ENCODE data around the gene ADAMTS9. TPM values are rescaled to one million over a fixed set of nuclear protein-coding genes. Genes with fewer than 3 reads are reported as not detected.

ADAMTS9 gene
- total RNA-seq, 1 experiment from 2014 or later: 1.8 TPM

GRCh38 chr3:64552966-64553365 lies 134.8 kb downstream of the ADAMTS9 start:
- H3K9me3 Mint-ChIP-seq (ENCODE audit: unreplicated experiment): no peaks in the 10 kb centered on the region
- intact Hi-C loops (cut with micrococcal nuclease): no loop called here
- DNase-seq (ENCODE audit: unreplicated experiment): no peak
- no peaks in the 10 kb centered on the region for H3K36me3 Mint-ChIP-seq (ENCODE audit: insufficient read depth, unreplicated experiment)
- TF ChIP-seq CTCF (IDR thresholded peaks at IDR 0.05; ENCODE audit: unreplicated experiment): no peak
- H3K4me1 Mint-ChIP-seq (ENCODE audit: insufficient read depth, unreplicated experiment): no peaks in the 10 kb centered on the region
- no peak overlapping the region for H3K27ac Mint-ChIP-seq (ENCODE audit: low read depth, unreplicated experiment)
- H3K27me3 Mint-ChIP-seq (ENCODE audit: insufficient read depth, unreplicated experiment): no peaks in the 10 kb centered on the region
- CTCF ChIA-PET: interaction anchor here (0.6 to 2.2 kb wide), 3 partner anchors 19 to 1130 kb away, joined by 3 to 12 read pairs (median 6); no protein-coding TSS in a partner anchor
- BruUV-seq (replicated peaks): no TSS peak
- POLR2A ChIA-PET: interaction anchor here (0.7 kb wide), 1 partner anchor 10 kb away, joined by 4 read pairs; no protein-coding TSS in a partner anchor
- no peak overlapping the region for H3K4me3 Mint-ChIP-seq (ENCODE audit: unreplicated experiment)

GRCh38 chr3:64552160-64552559 lies 135.6 kb downstream of the ADAMTS9 start:
- no peaks in the 10 kb centered on the region for H3K4me1 Mint-ChIP-seq (ENCODE audit: insufficient read depth, unreplicated experiment)
- POLR2A ChIA-PET: interaction anchor here (0.7 kb wide), 1 partner anchor 10 kb away, joined by 4 read pairs; no protein-coding TSS in a partner anchor
- no peak for DNase-seq (ENCODE audit: unreplicated experiment)
- H3K36me3 Mint-ChIP-seq (ENCODE audit: insufficient read depth, unreplicated experiment): no peaks in the 10 kb centered on the region
- H3K9me3 Mint-ChIP-seq (ENCODE audit: unreplicated experiment): no peaks in the 10 kb centered on the region
- no peak for TF ChIP-seq CTCF (IDR thresholded peaks at IDR 0.05; ENCODE audit: unreplicated experiment)
- no peaks in the 10 kb centered on the region for H3K27me3 Mint-ChIP-seq (ENCODE audit: insufficient read depth, unreplicated experiment)
- CTCF ChIA-PET: interaction anchor here (0.6 to 2.2 kb wide), 4 partner anchors 18 to 42 kb away, joined by 3 to 12 read pairs (median 5); no protein-coding TSS in a partner anchor
- no peak overlapping the region for H3K4me3 Mint-ChIP-seq (ENCODE audit: unreplicated experiment)
- intact Hi-C loops (cut with micrococcal nuclease): no loop called here
- no TSS peak for BruUV-seq (replicated peaks)
- no peak overlapping the region for H3K27ac Mint-ChIP-seq (ENCODE audit: low read depth, unreplicated experiment)

GRCh38 chr3:64551697-64552096 lies 136.1 kb downstream of the ADAMTS9 start:
- no TSS peak for BruUV-seq (replicated peaks)

GRCh38 chr3:64550745-64551144 lies 137.1 kb downstream of the ADAMTS9 start:
- Mint-ChIP-seq H3K27ac (ENCODE audit: low read depth, unreplicated experiment) (no peak overlapping the region), H3K27me3 (ENCODE audit: insufficient read depth, unreplicated experiment) (no peaks in the 10 kb centered on the region), H3K36me3 (ENCODE audit: insufficient read depth, unreplicated experiment) (no peaks in the 10 kb centered on the region), H3K9me3 (ENCODE audit: unreplicated experiment) (no peaks in the 10 kb centered on the region), H3K4me1 (ENCODE audit: insufficient read depth, unreplicated experiment) (no peaks in the 10 kb centered on the region), H3K4me3 (ENCODE audit: unreplicated experiment) (no peak overlapping the region)
- no TSS peak for BruUV-seq (replicated peaks)
- ChIA-PET POLR2A (no interaction called here), CTCF (interaction anchor here (1.0 to 1.7 kb wide), 2 partner anchors 19 to 1145 kb away, joined by 3 to 7 read pairs; no protein-coding TSS in a partner anchor)
- TF ChIP-seq CTCF (IDR thresholded peaks at IDR 0.05; ENCODE audit: unreplicated experiment): no peak
- no peak for DNase-seq (ENCODE audit: unreplicated experiment)
- intact Hi-C loops (cut with micrococcal nuclease): no loop called here

More at GRCh38 chr3:64551697-64552096, 136.1 kb downstream of the ADAMTS9 start:
- no peak for TF ChIP-seq CTCF (IDR thresholded peaks at IDR 0.05; ENCODE audit: unreplicated experiment)
- Mint-ChIP-seq H3K36me3 (ENCODE audit: insufficient read depth, unreplicated experiment) (no peaks in the 10 kb centered on the region), H3K4me1 (ENCODE audit: insufficient read depth, unreplicated experiment) (no peaks in the 10 kb centered on the region), H3K9me3 (ENCODE audit: unreplicated experiment) (no peaks in the 10 kb centered on the region), H3K27ac (ENCODE audit: low read depth, unreplicated experiment) (no peak overlapping the region), H3K4me3 (ENCODE audit: unreplicated experiment) (no peak overlapping the region), H3K27me3 (ENCODE audit: insufficient read depth, unreplicated experiment) (no peaks in the 10 kb centered on the region)
- no peak for DNase-seq (ENCODE audit: unreplicated experiment)
- intact Hi-C loops (cut with micrococcal nuclease): no loop called here
- POLR2A ChIA-PET: no interaction called here
- CTCF ChIA-PET: interaction anchor here (0.6 to 2.2 kb wide), 5 partner anchors 18 to 1144 kb away, joined by 3 to 12 read pairs (median 3); no protein-coding TSS in a partner anchor

All from MCF 10A (cell line).